Measurements from ENCODE around the gene IL23R.

IL23R gene

GRCh38 chr1:67250051-67250653 is 83.9 kb downstream of the IL23R start:
- DNase-seq, result no peak

GRCh38 chr1:67256291-67257172 is 90.3 kb downstream of the IL23R start:
- DNase-seq, result no peak

GRCh38 chr1:67257173-67257535 is 90.9 kb downstream of the IL23R start:
- no peak for DNase-seq

- no peak for DNase-seq
Observed at GRCh38 chr1:67261680-67262079, 95.4 kb downstream of the IL23R start.

DNA sequence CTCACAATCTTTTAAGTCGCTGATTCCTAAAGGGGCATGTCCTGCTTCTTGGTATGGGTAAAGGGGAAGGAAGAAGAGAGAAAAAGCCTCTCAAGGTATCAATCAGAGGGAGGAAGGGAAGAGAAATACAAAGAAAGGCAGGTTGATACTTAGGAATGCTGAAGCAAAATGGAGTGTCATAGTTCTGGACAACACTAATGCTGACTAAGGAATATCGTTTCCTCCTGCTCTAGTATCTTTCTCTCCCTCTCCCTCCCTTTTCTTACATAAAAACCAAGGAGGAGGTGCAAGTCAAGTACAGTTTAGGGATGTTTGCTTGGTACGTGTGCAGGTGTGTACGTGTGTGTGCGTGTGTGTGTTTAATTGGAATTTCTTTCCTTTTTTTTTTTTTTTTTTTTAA is 96.5 kb downstream of the IL23R start:
- DNase-seq, result no peak

DNA sequence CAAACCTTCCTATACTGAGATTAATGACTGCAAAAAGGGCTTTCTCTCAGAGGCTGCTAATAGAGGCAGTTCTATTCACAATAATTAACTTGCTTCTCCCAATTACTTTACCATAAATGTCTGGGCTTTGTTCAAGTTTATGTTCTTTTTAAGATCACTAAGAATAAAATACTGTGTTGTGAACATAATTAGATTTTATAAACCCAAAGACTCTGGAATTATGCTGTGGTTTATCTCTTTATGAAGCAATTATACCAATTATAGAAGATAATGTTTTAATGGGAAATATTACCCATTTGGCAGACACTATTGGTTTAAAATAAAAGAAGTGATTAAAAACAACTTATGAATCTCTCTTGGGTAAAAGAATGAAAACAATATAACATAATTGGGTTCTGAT is 97.9 kb downstream of the IL23R start:
- no peak for DNase-seq

- no peak for DNase-seq
Observed at GRCh38 chr1:67264899-67265298, 98.6 kb downstream of the IL23R start.

GRCh38 chr1:67269061-67269460 is 102.8 kb downstream of the IL23R start:
- no peak for DNase-seq

GRCh38 chr1:67270541-67270940 is 104.3 kb downstream of the IL23R start:
- no peak for DNase-seq

DNA sequence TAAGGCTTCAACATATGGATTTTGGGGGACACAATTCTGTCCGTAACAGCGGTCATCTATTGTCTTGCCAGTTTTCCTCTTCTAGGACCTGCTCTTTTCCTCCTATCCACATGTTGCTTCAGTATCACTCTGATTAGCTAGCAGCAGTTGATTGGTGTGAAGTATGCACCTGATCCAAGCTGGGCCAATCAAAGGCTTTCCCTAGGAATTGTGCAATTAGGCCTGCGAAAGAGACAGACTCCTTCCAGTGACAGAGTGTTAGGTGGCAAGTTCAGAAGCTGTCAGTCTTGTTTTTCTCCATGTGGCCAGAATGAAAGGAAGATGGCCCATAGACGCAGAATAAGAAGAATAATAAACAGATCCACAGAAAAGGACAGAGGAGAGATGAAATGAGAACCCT is 107.3 kb downstream of the IL23R start:
- DNase-seq, result no peak

- no peak for DNase-seq
Observed at GRCh38 chr1:67274623-67275325, 108.5 kb downstream of the IL23R start.

DNA sequence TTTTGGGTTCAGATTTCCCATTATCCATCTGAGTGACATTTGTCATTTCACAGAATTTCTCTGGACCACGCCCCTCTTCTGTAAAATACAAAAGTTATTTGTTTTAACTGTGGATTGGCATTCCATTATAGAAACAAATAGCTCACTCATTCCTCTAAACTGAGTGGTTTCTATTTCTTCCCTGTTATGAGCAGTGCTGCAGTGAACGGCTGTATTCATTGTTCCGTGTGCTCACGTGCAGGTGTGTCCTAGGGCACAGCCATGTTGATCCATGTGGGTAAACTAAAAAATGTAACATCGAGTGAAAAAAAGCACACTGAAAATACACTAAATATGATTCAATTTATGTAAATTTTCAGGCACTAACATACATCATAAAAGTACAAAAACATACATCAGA is 114.4 kb downstream of the IL23R start:
- no peak for DNase-seq

- no peak for DNase-seq
Observed at GRCh38 chr1:67281244-67281643, 115.0 kb downstream of the IL23R start.

- no peak for DNase-seq
Observed at GRCh38 chr1:67285780-67286488, 119.7 kb downstream of the IL23R start.

GRCh38 chr1:67290236-67290635 is 124.0 kb downstream of the IL23R start:
- DNase-seq, result no peak

- DNase-seq, result no peak
Observed at GRCh38 chr1:67294836-67295617, 128.8 kb downstream of the IL23R start.

- no peak for DNase-seq
Observed at GRCh38 chr1:67298762-67299161, 132.5 kb downstream of the IL23R start.

- no peak for DNase-seq
Observed at GRCh38 chr1:67299296-67299695, 133.0 kb downstream of the IL23R start.

DNA sequence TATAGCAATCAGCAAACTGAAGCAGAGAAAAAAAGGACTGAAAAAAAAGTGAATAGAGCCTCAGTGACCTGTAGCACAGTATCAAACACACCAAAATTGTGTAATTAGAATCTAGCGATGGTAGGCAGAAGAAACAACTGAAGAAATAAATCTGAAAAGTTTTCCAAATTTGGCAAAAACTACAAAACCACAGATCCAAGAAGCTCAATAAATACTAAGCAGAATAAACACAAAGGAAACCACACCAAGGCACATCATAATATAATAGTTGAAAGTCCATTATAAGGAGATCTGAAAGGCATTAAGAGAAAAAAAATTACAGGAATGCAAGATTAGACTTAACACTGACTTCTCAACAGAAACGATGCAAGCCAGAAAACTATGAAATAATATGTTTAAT is 134.3 kb downstream of the IL23R start:
- no peak for DNase-seq

DNA sequence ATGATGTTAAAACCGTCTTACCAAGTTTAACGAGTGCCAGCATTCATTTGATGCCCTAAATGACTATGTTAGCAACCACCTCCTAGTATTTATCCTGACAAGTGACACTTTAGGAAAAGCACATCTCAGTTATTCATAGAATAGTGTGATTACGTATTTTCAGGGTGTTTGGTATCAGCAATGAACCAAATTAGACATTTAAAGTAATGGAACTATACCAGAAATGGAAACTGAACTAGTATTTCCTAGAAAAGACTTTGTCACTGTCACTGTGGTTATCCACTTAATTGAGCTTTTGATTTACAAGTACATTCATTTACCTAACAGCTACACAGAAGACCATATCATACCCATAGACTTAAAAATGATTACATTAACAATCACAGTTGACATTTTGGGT is 137.8 kb downstream of the IL23R start:
- no peak for DNase-seq

- DNase-seq, result no peak
Observed at GRCh38 chr1:67306547-67306946, 140.3 kb downstream of the IL23R start.

DNA sequence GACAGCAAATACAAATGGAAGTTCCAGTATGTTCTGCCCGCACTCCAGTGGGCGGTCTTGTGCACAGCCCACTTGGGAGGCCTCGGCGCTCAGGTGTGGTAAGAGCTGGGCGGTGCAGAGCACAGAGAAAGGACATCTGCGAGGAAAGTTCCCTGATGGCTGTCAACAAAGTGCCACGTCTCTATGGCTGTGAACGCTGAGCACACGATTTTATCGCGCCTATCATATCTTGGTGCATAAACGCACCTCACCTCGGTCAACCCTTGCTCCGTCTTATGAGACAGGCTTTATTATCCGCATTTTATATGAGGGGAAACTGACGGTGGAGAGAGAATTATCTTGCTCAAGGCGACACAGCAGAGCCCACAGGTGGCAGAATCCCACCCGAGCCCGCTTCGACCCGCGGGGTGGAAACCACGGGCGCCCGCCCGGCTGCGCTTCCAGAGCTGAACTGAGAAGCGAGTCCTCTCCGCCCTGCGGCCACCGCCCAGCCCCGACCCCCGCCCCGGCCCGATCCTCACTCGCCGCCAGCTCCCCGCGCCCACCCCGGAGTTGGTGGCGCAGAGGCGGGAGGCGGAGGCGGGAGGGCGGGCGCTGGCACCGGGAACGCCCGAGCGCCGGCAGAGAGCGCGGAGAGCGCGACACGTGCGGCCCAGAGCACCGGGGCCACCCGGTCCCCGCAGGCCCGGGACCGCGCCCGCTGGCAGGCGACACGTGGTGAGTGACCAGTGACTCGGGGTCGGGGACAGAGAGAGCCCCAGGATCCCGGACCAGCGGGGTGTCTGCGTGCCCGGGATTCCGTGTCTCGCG is 141.2 kb downstream of the IL23R start, which contains the start of gene IL12RB2:
IL12RB2 (plus strand) TSS at position 623 of the 810 bp plus-strand sequence. CDS start 12,496 bp downstream, outside the sequence.
- no peak for DNase-seq
